ENCODE results near the gene ZCCHC9. TPM values are rescaled to one million over a fixed set of nuclear protein-coding genes. Genes with fewer than 3 reads are reported as not detected.
A peak's percentile ranks its signal among the peaks of the same experiment; 100 is the strongest.
"Not testable (repeated sequence)": the region's sequence is repeated elsewhere in the genome, so short reads cannot be mapped to it uniquely, and the experiment has no call there.

Gene ZCCHC9
- 10 to 100 TPM; 46.8 to 48.1 TPM for total RNA-seq

GRCh38 chr5:81301271-81302015 lies at the start of gene ZCCHC9:
TSS of gene ZCCHC9 (plus strand) at chr5:81301587. CDS start at chr5:81304758, 3,171 bp downstream.
- Mint-ChIP-seq H3K4me3 (peak within 1 kb of the TSS; percentile 89 to 100), H3K27me3 (ENCODE audit: low read depth) (no peaks in the 10 kb centered on the region), H3K4me1 (ENCODE audit: low read depth) (peaks cover 64% of the 10 kb centered on the region), H3K9me3 (no peaks in the 10 kb centered on the region), H3K36me3 (ENCODE audit: insufficient read depth in 2 of 2) (peaks cover 4 to 8% of the 10 kb centered on the region in 2 donors), H3K27ac (peak within 1 kb of the TSS; percentile 76)
- peak; percentile 94 for DNase-seq
- peak; percentile 93 to 96 for ATAC-seq (replicated peaks in 1 of 2)

- Mint-ChIP-seq H3K36me3 (ENCODE audit: insufficient read depth in 2 of 2) (peaks cover 0 to 6% of the 10 kb centered on the region in 2 donors), H3K27ac (no peak overlapping the region), H3K4me1 (ENCODE audit: low read depth) (peaks cover 5% of the 10 kb centered on the region), H3K9me3 (peaks cover 0 to 2% of the 10 kb centered on the region in 2 donors), H3K4me3 (no peak overlapping the region), H3K27me3 (ENCODE audit: low read depth) (no peaks in the 10 kb centered on the region)
- ATAC-seq (replicated peaks in 1 of 2) (no peak), DNase-seq (no peak)
These were observed 49.5 kb upstream of the ZCCHC9 start for GRCh38 chr5:81251922-81252321.

GRCh38 chr5:81252904-81253303 lies 48.5 kb upstream of the ZCCHC9 start:
- DNase-seq (no peak), ATAC-seq (replicated peaks in 1 of 2) (no peak)
- Mint-ChIP-seq H3K9me3 (peaks cover 0 to 2% of the 10 kb centered on the region in 2 donors), H3K27me3 (ENCODE audit: low read depth) (no peaks in the 10 kb centered on the region), H3K4me1 (ENCODE audit: low read depth) (peaks cover 5% of the 10 kb centered on the region), H3K27ac (no peak overlapping the region), H3K4me3 (no peak overlapping the region), H3K36me3 (ENCODE audit: insufficient read depth in 2 of 2) (peaks cover 0 to 6% of the 10 kb centered on the region in 2 donors)

GRCh38 chr5:81253875-81254274 lies 47.5 kb upstream of the ZCCHC9 start:
- Mint-ChIP-seq H3K4me3 (no peak overlapping the region), H3K27ac (no peak overlapping the region), H3K36me3 (ENCODE audit: insufficient read depth in 2 of 2) (peaks cover 0 to 6% of the 10 kb centered on the region in 2 donors), H3K27me3 (ENCODE audit: low read depth) (no peaks in the 10 kb centered on the region), H3K9me3 (peaks cover 0 to 2% of the 10 kb centered on the region in 2 donors), H3K4me1 (ENCODE audit: low read depth) (peaks cover 5% of the 10 kb centered on the region)
- ATAC-seq (replicated peaks in 1 of 2) (no peak), DNase-seq (no peak)

GRCh38 chr5:81254886-81255559 lies 46.4 kb upstream of the ZCCHC9 start:
- DNase-seq (no peak), ATAC-seq (replicated peaks in 1 of 2) (no peak)
- H3K27ac Mint-ChIP-seq: no peak overlapping the region
- H3K4me3 Mint-ChIP-seq: no peak overlapping the region
- no peaks in the 10 kb centered on the region for H3K27me3 Mint-ChIP-seq (ENCODE audit: low read depth)
- peaks cover 3 to 4% of the 10 kb centered on the region in 2 donors for H3K9me3 Mint-ChIP-seq
- H3K36me3 Mint-ChIP-seq (ENCODE audit: insufficient read depth in 2 of 2): peaks cover 5 to 9% of the 10 kb centered on the region in 2 donors
- H3K4me1 Mint-ChIP-seq (ENCODE audit: low read depth): peaks cover 5% of the 10 kb centered on the region

- Mint-ChIP-seq H3K4me1 (ENCODE audit: low read depth) (peaks cover 5% of the 10 kb centered on the region), H3K27me3 (ENCODE audit: low read depth) (no peaks in the 10 kb centered on the region), H3K9me3 (peaks cover 6 to 11% of the 10 kb centered on the region in 2 donors), H3K27ac (no peak overlapping the region), H3K4me3 (no peak overlapping the region), H3K36me3 (ENCODE audit: insufficient read depth in 2 of 2) (peaks cover 13 to 21% of the 10 kb centered on the region in 2 donors)
- DNase-seq: no peak
- no peak for ATAC-seq (replicated peaks in 1 of 2)
These were observed 44.6 kb upstream of the ZCCHC9 start for GRCh38 chr5:81256766-81257165.

- H3K4me3 Mint-ChIP-seq; H3K27ac Mint-ChIP-seq; ATAC-seq (replicated peaks in 1 of 2); DNase-seq; H3K27me3 Mint-ChIP-seq (ENCODE audit: low read depth); H3K4me1 Mint-ChIP-seq (ENCODE audit: low read depth): not testable (repeated sequence)
- Mint-ChIP-seq H3K36me3 (ENCODE audit: insufficient read depth in 2 of 2) (peaks cover 19 to 30% of the 10 kb centered on the region in 2 donors), H3K9me3 (peaks cover 11 to 14% of the 10 kb centered on the region in 2 donors)
These were observed 38.6 kb upstream of the ZCCHC9 start for GRCh38 chr5:81262796-81263195.

- ATAC-seq (replicated peaks in 1 of 2) (no peak), DNase-seq (no peak)
- no peak overlapping the region for H3K27ac Mint-ChIP-seq
- H3K27me3 Mint-ChIP-seq (ENCODE audit: low read depth): no peaks in the 10 kb centered on the region
- H3K4me3 Mint-ChIP-seq: no peak overlapping the region
- H3K9me3 Mint-ChIP-seq: peaks cover 7 to 10% of the 10 kb centered on the region in 2 donors
- peaks cover 9% of the 10 kb centered on the region for H3K4me1 Mint-ChIP-seq (ENCODE audit: low read depth)
- H3K36me3 Mint-ChIP-seq (ENCODE audit: insufficient read depth in 2 of 2): peaks cover 12 to 24% of the 10 kb centered on the region in 2 donors
These were observed 36.3 kb upstream of the ZCCHC9 start for GRCh38 chr5:81265101-81265500.

GRCh38 chr5:81268521-81269196 lies 32.7 kb upstream of the ZCCHC9 start:
- peak in 1 of 2 donors; percentile 24 for ATAC-seq (replicated peaks in 1 of 2)
- H3K4me1 Mint-ChIP-seq (ENCODE audit: low read depth): peaks cover 16% of the 10 kb centered on the region

GRCh38 chr5:81269751-81270393 lies 31.5 kb upstream of the ZCCHC9 start:
- no peak overlapping the region for H3K27ac Mint-ChIP-seq

More at GRCh38 chr5:81268521-81269196, 32.7 kb upstream of the ZCCHC9 start:
- Mint-ChIP-seq H3K27me3 (ENCODE audit: low read depth) (no peaks in the 10 kb centered on the region), H3K9me3 (peaks cover 8 to 14% of the 10 kb centered on the region in 2 donors), H3K36me3 (ENCODE audit: insufficient read depth in 2 of 2) (peaks cover 12 to 15% of the 10 kb centered on the region in 2 donors), H3K27ac (no peak overlapping the region), H3K4me3 (no peak overlapping the region)
- DNase-seq: no peak

GRCh38 chr5:81270394-81271027 lies 30.9 kb upstream of the ZCCHC9 start:
- peaks cover 23 to 31% of the 10 kb centered on the region in 2 donors for H3K36me3 Mint-ChIP-seq (ENCODE audit: insufficient read depth in 2 of 2)
- ATAC-seq (replicated peaks in 1 of 2); H3K27me3 Mint-ChIP-seq (ENCODE audit: low read depth): not testable (repeated sequence)

More at GRCh38 chr5:81269751-81270393, 31.5 kb upstream of the ZCCHC9 start:
- Mint-ChIP-seq H3K36me3 (ENCODE audit: insufficient read depth in 2 of 2) (peaks cover 20 to 26% of the 10 kb centered on the region in 2 donors), H3K9me3 (peaks cover 13 to 18% of the 10 kb centered on the region in 2 donors), H3K4me1 (ENCODE audit: low read depth) (peaks cover 19% of the 10 kb centered on the region), H3K27me3 (ENCODE audit: low read depth) (no peaks in the 10 kb centered on the region), H3K4me3 (no peak overlapping the region)
- DNase-seq (no peak), ATAC-seq (replicated peaks in 1 of 2) (no peak)

GRCh38 chr5:81283976-81284375 lies 17.4 kb upstream of the ZCCHC9 start:
- Mint-ChIP-seq H3K27me3 (ENCODE audit: low read depth) (no peaks in the 10 kb centered on the region), H3K4me1 (ENCODE audit: low read depth) (peaks cover 40% of the 10 kb centered on the region), H3K4me3 (no peak overlapping the region), H3K36me3 (ENCODE audit: insufficient read depth in 2 of 2) (peaks cover 6 to 19% of the 10 kb centered on the region in 2 donors), H3K27ac (no peak overlapping the region), H3K9me3 (peaks cover 0 to 1% of the 10 kb centered on the region in 2 donors)
- DNase-seq (no peak), ATAC-seq (replicated peaks in 1 of 2) (no peak)

More at GRCh38 chr5:81270394-81271027, 30.9 kb upstream of the ZCCHC9 start:
- not testable (repeated sequence) for H3K4me3 Mint-ChIP-seq, DNase-seq
- H3K4me1 Mint-ChIP-seq (ENCODE audit: low read depth): peaks cover 19% of the 10 kb centered on the region
- peak overlapping the region; percentile 25 for H3K27ac Mint-ChIP-seq
- peaks cover 14 to 18% of the 10 kb centered on the region in 2 donors for H3K9me3 Mint-ChIP-seq

Measured in activated T-cell treated with anti-CD3 and anti-CD28 coated beads, Interleukin-2, amount 50 U/mL, for 72 hours (primary cell).